Keratinocyte (primary cell): ENCODE measurements around the gene ARHGEF33. TPM values are rescaled to one million over a fixed set of nuclear protein-coding genes. Genes with fewer than 3 reads are reported as not detected.

Experiments
- DNase-seq: peaks from one replicate; pipeline ENCODE4 v3.0.0-alpha.2; 2011; ENCODE audit warnings: low read depth, missing footprints, low spot score
- FAIRE-seq: peaks from 2 replicates; lab custom pipeline; 2011; peaks lifted over from hg19 to GRCh38; lab: Jason Lieb, UNC
- H2AFZ ChIP-seq: 2 replicates; pipeline ENCODE4 v1.6.0; 2012; ENCODE audit warnings: low read length, control low read depth, inconsistent platforms; ENCODE audit not compliant: control insufficient read depth
- H3K27ac ChIP-seq: 2 replicates; pipeline ENCODE4 v1.5.1; 2011; ENCODE audit warnings: low read length; ENCODE audit not compliant: control insufficient read depth, insufficient read depth
- H3K27me3 ChIP-seq: 3 replicates; pipeline ENCODE4 v1.6.0; 2011; ENCODE audit warnings: low read length; ENCODE audit not compliant: control insufficient read depth, insufficient read depth; ENCODE audit errors: extremely low read depth
- H3K36me3 ChIP-seq, 2 experiments: 2 replicates in 1 of 2; 3 replicates in 1 of 2; pipeline ENCODE4 v1.5.1; 2011; ENCODE audit warnings: low read length in 2 of 2, mild to moderate bottlenecking in 1 of 2; ENCODE audit not compliant: control insufficient read depth in 2 of 2, insufficient read depth in 2 of 2; ENCODE audit errors: extremely low read depth in 1 of 2
- H3K4me1 ChIP-seq: 3 replicates; pipeline ENCODE4 v1.5.1; 2011; ENCODE audit warnings: low read length; ENCODE audit not compliant: control insufficient read depth, insufficient read depth; ENCODE audit errors: extremely low read depth
- H3K4me2 ChIP-seq: 3 replicates; pipeline ENCODE4 v1.6.0; 2011; ENCODE audit warnings: low read depth, low read length; ENCODE audit not compliant: control insufficient read depth, insufficient read depth; ENCODE audit errors: extremely low read depth
- H3K4me3 ChIP-seq, 3 experiments: fragments of 200-600 bp in 1 of 3; sonication (generic) in 1 of 3; 2 replicates in 2 of 3; 3 replicates in 1 of 3; pipeline ENCODE4 v1.5.1; 2011 to 2016; ENCODE audit warnings: low read length in 3 of 3, mild to moderate bottlenecking in 3 of 3, control low read depth in 2 of 3, inconsistent platforms in 1 of 3, low read depth in 1 of 3, mixed read lengths in 1 of 3, mixed run types in 1 of 3, moderate library complexity in 1 of 3; ENCODE audit not compliant: control insufficient read depth in 2 of 3, insufficient read depth in 2 of 3; ENCODE audit errors: extremely low read depth in 1 of 3
- H3K79me2 ChIP-seq: 2 replicates; pipeline ENCODE4 v1.6.0; 2012; ENCODE audit warnings: low read length; ENCODE audit not compliant: control insufficient read depth, insufficient read depth
- H3K9ac ChIP-seq: 3 replicates; pipeline ENCODE4 v1.6.0; 2011; ENCODE audit warnings: low read length; ENCODE audit not compliant: control insufficient read depth, insufficient read depth; ENCODE audit errors: extremely low read depth
- H3K9me1 ChIP-seq: 3 replicates; pipeline ENCODE4 v1.6.0; 2011; ENCODE audit warnings: low read length; ENCODE audit not compliant: control insufficient read depth, insufficient read depth; ENCODE audit errors: extremely low read depth
- H3K9me3 ChIP-seq: 2 replicates; pipeline ENCODE4 v1.5.1; 2012; ENCODE audit warnings: low read depth, low read length; ENCODE audit not compliant: control insufficient read depth
- H4K20me1 ChIP-seq: 3 replicates; pipeline ENCODE4 v1.6.0; 2011; ENCODE audit warnings: low read length; ENCODE audit not compliant: control insufficient read depth, insufficient read depth; ENCODE audit errors: extremely low read depth
- CTCF ChIP-seq, 3 experiments: IDR thresholded peaks in 1 of 3; conservative IDR thresholded peaks in 1 of 3; optimal IDR thresholded peaks in 1 of 3; 2 replicates in 2 of 3; 3 replicates in 1 of 3; pipeline versions ENCODE3 to v1.5.1; 2011; ENCODE audit warnings: low read length in 3 of 3, mild to moderate bottlenecking in 3 of 3, moderate library complexity in 2 of 3, control low read depth in 1 of 3, inconsistent platforms in 1 of 3; ENCODE audit not compliant: insufficient read depth in 2 of 3; ENCODE audit errors: extremely low read depth in 1 of 3
- EZH2 ChIP-seq: IDR thresholded peaks from one replicate; pipeline ENCODE4 v1.6.1; 2012; ENCODE audit warnings: inconsistent platforms, mild to moderate bottlenecking, low read length, moderate library complexity
- dilution Hi-C: fragments of 300-500 bp; cut with MboI; formaldehyde crosslinking; loops from one replicate; pipeline ENCODE4 v1.7.0; 2020; ENCODE audit warnings: low sequenced_read_pairs; ENCODE audit not compliant: extremely low pct_ligation_motif_present
- polyA plus RNA-seq, 5 experiments: library from polyadenylated mRNA; depleted of rRNA in 3 of 5; stranded (reverse) in 3 of 5; stranded (forward) in 1 of 5; unstranded in 1 of 5; fragments of >200 nt; gene quantifications; 1 replicate in 1 of 5; 2 replicates in 3 of 5; 3 replicates in 1 of 5; pipeline versions ENCODE4 v1.2.1 to v1.2.3, GENCODE V29; 2011 to 2012; ENCODE audit warnings: missing spikeins in 2 of 5, low read depth in 1 of 5, low replicate concordance in 1 of 5

ARHGEF33 gene
- polyA plus RNA-seq, 1 donor (not counting 4 experiments of a cell fraction or from before 2014, with no cell fraction given): 0.09 TPM

- Histone ChIP-seq H3K27me3 (no peaks in the 10 kb centered on the region), H3K9me3 (no peaks in the 10 kb centered on the region), H3K4me1 (no peaks in the 10 kb centered on the region), H3K9me1 (no peaks in the 10 kb centered on the region), H2AFZ (no peak overlapping the region), H3K4me2 (no peak overlapping the region), H4K20me1 (no peaks in the 10 kb centered on the region), H3K79me2 (no peaks in the 10 kb centered on the region), H3K4me3 (no peak overlapping the region), H3K27ac (no peak overlapping the region), H3K36me3 (no peaks in the 10 kb centered on the region), H3K9ac (no peak overlapping the region)
- no peak for TF ChIP-seq CTCF (optimal IDR thresholded peaks at IDR 0.05 in 1 of 3, IDR thresholded peaks at IDR 0.05 in 1 of 3, conservative IDR thresholded peaks at IDR 0.05 in 1 of 3; ENCODE audit: extremely low read depth in 1 of 3, insufficient read depth in 2 of 3, low read length in 3 of 3)
- DNase-seq (no peak), FAIRE-seq (no peak)
- dilution Hi-C loops: no loop called here
Measured at GRCh38 chr2:38925982-38926381, 36.3 kb downstream of the ARHGEF33 start.

- H3K79me2 ChIP-seq: no peaks in the 10 kb centered on the region
- H3K9me1 ChIP-seq: no peaks in the 10 kb centered on the region
- H3K4me1 ChIP-seq: no peaks in the 10 kb centered on the region
- no peak overlapping the region for H3K4me2 ChIP-seq
- H4K20me1 ChIP-seq: no peaks in the 10 kb centered on the region
- TF ChIP-seq CTCF (optimal IDR thresholded peaks at IDR 0.05 in 1 of 3, IDR thresholded peaks at IDR 0.05 in 1 of 3, conservative IDR thresholded peaks at IDR 0.05 in 1 of 3; ENCODE audit: extremely low read depth in 1 of 3, insufficient read depth in 2 of 3, low read length in 3 of 3) (no peak), EZH2 (no peak)
- H3K9me3 ChIP-seq: no peaks in the 10 kb centered on the region
- no peak overlapping the region for H3K4me3 ChIP-seq
- FAIRE-seq (no peak), DNase-seq (no peak)
- dilution Hi-C loops: no loop called here
- no peak overlapping the region for H3K9ac ChIP-seq
- H3K36me3 ChIP-seq: no peaks in the 10 kb centered on the region
- H3K27ac ChIP-seq: no peak overlapping the region
- H3K27me3 ChIP-seq: no peaks in the 10 kb centered on the region
- H2AFZ ChIP-seq: no peak overlapping the region
Measured at GRCh38 chr2:38930600-38930999, 40.9 kb downstream of the ARHGEF33 start.
